GDM1 (cell line): Measurements from ENCODE around the gene MKNK1.

ENCODE experiments used
- DNase-seq: peaks from one replicate; lab custom pipeline; 2025; lab: John Stamatoyannopoulos, UW

Gene MKNK1

DNA sequence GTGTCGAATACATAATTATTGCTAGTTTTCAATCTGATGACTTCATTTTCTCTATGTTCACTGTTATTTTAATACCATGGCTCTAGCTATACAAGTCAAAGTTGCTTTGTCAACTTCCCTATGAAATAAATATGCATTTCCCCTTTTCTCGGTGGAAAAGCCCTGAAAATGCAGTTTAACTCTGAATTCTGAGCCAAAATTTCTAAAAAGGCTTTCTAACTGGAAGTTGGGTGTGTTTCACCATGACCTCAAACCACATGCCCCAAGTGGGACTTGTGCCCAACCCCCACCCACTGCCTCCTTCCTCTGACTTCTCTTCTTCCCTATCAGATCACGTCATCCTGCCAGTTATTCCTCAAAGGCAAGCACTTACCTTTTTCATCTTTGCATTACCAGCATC lies 8.9 kb downstream of the MKNK1 start:
- peak; percentile 64 for DNase-seq

DNA sequence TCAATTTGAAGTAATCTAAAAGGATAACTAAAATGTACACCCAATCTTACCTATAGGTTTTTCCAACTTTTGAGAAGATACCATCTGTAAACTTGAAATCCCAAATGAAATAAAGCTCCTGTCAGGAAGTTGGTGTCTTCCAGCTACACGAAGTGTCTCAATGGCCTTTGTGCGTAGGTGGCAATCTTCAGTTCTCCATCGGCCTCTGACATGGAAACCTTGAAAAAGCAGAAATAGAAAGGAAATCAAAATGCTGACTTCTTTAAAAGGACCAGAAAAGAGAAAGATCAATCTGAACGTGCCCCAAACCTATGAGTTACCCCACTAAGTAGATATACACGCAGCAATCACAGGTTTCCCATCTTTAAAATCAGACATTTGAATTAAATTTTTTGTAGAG lies 10.0 kb downstream of the MKNK1 start:
- DNase-seq, result no peak

DNA sequence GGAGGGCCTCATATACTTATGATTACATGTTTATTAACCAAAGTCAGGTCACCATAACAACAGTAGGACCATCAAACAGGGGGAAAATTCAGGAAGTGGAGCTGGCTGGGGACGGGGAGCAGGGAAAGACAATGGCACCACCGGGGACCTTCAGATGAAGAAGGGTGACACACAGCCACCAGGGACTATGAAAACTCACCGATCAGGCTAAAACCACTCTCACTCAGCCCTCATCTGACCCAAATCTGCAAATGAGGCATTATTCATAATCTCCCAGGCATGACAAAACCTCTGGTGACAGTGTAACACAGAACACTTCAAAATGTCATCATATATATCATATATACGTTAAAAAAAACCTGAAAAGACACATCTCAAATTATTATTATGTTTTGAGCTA lies 11.2 kb downstream of the MKNK1 start:
- DNase-seq, result no peak

DNA sequence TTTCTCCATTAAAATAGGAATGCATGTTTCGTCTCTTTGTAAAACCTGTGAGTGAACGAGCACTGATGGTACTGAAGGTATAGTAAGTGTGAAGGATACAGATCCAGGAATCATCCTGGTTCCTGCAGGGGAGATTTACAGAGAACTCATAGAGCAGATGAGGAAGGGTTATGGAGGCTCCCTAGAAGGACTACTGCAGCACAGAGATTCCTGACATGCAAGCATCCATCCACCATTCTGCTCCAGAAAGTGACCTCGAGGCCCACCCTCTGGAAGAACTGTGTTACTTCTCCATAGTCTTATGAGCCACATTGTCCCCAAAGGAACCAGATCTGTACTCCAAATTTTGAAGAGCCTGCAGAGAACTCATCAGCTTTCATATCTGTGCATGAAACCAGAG lies 14.5 kb downstream of the MKNK1 start:
- no peak for DNase-seq

DNA sequence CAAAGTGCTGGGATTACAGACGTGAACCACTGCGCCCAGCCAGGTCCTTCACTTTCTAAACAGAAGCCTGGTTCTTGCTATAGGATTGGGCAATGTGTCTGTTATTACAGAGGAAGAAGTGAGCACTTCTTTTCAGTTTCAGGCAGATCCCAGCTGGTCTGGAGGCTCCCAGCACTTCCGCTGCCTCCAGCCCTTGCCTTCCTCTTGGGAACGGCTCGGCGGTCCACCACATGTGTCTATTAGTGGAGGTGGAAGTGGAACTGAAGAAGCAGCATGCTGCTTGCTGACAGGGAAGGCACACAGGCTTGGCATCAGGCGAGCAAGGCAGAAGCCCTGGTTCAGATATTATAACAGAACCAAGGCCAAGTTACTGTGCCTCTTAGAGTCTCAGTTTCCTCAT lies 17.0 kb downstream of the MKNK1 start:
- no peak for DNase-seq

DNA sequence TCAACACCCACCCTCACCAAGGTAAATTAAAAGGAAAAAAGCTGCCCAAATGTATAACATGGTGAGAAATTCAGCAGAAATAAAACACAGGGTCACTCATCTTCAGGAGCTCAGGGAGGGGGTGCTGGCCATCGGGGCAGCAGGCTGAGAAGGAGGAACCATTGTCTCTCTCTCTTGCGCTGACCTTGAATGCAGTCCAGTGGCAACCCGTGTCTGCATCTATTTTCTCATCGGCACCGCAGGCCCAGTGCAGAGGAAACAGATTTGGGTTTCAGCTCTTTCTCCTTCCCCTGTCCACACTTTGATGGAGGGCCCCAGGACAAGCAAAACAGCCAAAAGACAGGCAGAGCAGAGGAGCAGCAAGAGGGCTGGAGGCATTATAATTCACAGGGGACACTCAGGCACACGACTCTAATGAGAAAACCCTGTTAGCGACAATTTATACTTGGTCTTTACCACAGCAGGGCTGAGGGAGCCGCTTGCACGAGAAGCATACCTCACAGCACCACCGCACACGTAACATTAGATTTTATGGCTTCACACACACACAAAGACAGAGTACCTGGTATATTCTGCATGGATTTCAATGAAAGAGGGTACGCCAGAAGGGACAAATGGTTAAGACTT lies 18.6 kb downstream of the MKNK1 start:
- DNase-seq, result no peak

DNA sequence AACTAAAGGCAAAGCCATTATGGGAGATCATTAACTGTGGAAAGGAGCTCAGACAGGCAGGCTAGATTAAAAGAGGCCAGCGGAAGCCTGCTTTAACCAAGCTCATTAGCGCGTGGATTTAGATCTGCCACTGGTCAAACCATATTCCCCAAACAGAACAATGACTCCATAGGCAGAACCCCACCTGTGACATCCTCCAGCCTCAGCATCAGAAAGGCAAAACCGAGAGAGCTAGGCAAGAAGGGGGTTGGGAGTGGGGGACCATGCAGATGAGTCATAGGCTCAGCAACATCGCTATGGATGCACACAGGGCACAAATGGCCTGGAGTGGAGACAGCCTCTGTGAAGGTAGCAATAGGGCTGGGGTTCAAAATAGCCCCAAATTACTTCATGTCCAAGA lies 20.6 kb downstream of the MKNK1 start:
- no peak for DNase-seq

DNA sequence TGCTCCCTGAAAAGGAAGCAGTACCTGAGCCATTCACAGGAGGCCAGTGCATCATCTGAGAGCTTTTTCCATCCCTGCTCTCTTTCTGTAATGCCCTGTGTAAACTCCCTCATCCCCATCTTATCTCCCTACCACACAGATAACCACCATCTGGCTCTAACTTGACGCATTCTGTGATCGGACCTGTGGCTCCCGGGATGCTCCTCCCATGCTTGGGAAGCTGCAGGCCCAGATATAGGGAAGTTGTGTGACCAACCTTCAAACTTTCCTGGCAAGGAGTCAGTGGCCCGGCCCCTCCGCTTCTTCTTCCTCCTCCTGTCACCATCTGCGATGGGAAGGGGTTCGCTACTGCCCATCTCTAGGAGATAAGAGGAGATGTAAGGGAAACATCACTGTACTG lies 21.1 kb downstream of the MKNK1 start:
- no peak for DNase-seq

DNA sequence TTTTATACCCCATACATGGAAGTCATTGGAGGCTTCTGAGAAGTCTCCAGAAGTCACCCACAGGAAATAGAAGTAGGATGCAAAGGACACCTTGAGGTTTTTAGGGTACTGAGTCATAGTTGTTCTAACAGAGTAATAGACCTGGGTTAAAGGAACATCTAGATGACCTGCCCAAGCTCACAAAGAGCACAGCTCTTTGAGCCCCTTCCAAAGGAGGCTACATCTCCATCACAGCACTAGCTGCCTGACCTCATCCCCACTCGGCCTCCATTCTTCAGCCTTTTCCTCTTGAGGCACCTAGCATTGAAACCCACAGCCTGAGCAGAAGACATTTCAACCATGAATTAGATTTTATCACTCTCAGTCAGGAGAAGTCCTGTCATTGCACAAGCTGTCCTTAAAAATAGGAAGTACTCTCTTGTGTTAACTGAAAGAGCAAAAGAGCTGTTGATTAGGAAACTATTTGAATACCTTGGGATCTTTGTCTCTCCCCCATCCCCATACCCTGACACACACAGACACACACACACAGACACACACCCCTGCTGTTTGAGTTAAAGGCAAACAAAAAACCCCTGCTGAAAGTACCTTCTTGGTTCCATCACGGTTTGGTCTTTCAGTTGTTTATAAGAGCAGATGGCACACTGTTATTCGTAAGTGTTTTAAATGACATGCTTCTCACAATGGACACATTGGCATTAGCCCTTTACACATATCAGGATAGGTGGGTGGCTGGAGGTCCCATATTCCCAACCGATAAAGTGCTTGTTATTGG lies 22.2 kb downstream of the MKNK1 start:
- peak; percentile 60 for DNase-seq

DNA sequence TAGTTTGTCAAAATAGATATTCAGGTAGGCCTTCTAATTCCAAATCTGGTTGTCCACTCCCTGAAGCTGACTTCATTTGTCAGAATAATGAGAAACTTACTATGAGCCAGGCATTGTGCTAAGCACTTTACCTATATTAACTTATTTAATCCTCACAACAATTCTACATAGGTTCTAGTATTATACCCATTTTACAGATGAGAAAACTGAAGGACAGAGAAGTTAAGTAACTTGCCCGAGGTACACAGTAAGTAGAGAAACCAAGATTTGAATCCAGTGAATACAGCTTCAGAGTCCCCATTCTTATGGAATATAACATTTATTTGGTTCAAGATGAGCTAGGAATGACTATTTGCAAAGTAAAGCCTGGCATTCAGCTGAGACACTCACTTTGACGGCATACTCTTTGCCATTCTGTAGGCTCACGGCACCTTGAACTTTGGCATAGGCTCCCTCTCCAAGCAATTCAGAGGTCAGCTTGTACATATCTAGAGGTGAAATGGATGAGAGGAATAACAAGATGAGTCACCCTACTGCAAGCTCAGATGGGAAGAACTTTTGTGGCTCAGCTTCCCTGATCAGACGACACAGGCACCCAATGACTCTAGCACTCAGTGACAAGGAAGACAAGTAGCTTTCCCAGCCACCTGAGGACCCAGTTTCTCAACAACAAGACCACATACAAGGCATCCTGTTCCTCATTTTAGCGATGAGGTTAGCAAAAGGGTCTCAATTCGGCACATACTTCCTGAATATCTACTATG lies 23.7 kb downstream of the MKNK1 start:
- DNase-seq, result peak; percentile 70

DNA sequence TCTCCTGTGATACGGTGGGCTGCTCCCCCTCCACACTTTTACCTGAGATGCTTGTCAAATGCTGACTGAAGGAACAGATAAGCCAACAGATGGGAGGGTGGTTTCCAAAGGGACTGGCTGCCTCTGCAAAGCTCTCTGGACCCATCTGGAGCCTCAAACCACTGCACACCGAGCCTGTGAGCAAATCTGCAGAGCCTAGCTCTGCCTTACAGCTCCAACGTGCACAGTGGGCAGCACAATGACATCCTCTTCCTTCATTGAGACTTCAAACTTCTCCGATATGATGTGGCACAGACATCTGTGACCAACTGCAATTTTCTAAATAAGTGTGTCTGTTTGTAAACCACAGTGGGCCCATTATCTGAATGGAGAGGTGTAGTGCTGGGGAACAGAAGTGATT lies 26.4 kb downstream of the MKNK1 start:
- no peak for DNase-seq

DNA sequence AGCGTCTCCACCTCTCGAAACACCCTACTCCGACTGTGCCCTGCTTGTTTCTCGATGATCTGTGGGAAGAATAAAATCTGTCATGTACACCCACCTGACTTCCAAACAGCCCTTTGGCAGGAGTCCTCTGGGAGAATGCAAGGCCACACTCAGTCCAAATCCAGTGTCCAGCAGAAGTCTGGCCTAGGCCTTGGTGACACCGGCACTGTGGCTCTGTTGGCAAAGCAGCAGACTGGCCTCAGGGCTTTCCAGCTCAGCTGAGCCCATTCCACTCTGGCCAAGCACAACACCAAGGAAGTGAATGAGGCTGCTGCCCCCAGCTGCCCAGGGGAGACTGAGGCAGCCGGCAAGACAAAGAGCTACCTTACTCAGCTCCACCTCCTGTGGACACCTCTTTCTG lies 27.5 kb downstream of the MKNK1 start:
- no peak for DNase-seq

DNA sequence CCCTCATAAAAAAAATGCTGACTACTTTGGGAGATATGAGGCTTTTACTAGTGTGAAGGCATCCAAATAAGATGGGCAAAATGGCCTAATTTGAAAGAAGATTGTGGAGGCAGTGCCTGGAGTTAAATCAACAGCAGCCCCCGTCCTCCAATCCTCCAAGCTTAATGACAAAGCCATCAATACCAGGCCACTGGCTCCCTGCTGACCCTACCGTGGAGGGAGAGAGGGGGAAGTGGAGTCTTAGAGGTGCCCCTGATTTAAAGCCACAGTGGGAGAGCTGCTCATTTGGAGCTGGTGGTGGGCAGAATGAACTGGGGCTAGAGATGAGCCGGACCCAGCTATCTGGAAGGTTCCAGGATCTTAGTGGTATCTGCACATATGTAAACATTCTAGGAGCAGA lies 28.3 kb downstream of the MKNK1 start:
- no peak for DNase-seq

DNA sequence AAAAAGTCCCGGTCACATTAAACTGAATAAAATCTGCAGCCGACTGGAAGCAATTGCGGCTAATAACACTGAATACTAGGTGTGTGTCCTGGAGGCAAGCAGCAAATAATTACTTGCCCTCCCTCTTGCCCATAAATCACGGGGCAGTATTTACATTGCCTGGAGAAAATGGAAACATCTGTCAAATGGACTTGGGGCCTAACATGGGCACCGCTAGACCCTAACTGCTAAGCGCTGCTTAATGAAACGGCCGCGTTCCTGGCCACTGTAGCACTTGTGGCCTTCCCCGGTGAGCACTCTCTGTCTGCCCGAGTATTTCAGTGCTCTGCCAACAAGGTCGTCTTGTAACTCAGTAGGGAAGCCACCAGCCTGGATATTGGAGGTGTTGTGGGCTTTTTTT lies 28.8 kb downstream of the MKNK1 start:
- no peak for DNase-seq

DNA sequence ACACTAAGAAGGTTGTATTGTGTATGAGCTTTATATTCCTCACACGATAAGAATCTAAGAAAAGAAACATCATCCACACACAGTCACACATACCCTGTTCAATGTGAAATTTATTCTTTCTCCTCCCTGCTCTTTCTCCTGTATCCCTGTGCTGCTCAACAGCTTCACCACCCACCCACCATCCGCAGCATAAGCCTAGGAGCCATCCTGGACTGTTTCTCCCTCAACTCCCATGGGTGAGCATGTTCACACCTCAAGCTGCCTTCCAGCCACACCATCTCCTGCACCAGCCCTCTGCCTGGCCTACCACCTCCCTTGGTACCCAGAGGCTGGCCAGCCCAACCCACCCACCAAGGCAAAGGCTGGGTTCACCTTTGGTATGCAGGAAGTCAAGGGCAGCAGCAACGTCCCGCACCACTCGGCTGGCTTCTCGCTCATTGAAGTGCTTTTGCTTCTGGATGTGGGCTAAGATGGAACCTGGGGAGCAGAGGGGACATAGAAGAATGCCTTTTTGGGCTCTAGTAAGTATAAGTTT lies 32.3 kb downstream of the MKNK1 start:
- DNase-seq, result no peak

DNA sequence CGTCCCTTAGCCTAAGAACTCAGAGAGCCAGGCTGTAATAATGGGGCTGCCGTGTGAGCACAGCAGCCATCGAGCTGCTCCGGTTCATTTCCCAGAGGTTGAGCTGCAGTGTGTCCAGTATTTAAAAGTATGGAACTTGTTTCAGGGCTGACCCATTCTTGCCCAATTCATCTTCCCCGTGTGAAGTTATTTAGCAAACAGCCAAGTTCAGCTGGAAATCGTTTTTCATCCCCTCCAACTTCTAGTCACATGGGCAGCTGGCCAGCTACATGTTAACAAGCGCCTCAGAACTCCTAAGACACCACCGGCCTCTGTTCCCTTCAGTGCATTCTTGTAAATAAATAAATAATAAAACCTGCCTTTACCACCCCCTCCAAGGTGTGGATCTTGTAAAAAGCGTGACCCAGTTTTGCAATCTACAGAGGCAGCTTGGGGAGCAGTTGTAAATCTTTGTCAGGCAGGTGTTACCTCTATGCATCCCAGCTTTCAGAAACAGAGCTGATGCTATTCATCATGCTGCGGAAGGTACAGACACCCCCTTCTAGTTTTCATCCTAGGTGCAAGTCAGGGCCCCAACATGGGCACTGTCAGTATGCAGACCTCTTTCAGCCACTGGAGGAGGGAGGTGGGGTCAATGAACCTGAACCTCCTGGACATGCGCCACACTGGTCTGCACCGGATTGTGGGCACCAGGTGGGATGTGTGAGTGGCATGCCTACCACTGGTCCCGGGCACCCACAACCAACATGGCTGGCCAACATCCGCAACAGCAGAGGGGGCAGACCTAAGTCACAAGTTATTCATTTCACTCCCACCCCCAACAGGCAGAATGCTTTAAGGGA lies 34.0 kb downstream of the MKNK1 start:
- no peak for DNase-seq

DNA sequence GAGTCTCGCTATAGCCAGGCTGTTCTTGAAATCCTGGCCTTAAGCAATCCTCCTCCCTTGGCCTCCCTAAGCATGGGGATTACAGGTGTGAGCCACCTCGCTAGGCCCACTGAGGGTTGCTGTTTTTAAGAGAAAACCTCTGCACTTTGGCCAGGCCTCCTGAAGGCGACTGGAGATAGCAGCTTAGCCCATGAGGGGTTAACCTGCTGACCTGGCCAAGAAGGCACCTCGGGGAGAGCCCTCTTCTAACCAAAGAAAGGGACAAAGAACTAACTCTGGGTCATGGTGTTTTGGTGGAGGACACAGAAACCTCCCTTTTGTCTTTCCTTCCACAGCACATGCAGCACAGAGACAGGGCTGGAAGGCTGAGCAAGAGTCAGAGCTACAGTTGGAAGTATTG lies 35.0 kb downstream of the MKNK1 start:
- DNase-seq, result no peak

DNA sequence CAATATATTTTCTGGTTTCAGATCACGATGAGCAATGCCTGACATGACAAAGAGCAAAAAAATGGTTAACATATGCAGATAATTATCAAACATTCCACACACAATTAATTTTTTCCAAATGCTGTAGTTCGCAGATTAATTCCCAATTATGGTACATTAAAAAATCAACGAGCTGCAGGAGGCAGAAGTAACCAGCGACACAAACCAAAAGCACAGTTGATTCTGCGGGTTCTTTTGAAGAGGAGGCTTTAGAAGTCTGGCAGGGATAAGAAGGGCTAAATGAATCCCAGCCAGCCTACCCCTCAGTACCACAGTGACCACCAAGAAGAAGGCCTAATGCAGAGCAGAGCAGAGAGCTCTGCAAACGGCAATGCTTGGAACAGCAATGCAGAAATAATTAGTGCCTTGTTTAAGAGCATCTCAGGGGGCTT lies 35.6 kb downstream of the MKNK1 start:
- no peak for DNase-seq

DNA sequence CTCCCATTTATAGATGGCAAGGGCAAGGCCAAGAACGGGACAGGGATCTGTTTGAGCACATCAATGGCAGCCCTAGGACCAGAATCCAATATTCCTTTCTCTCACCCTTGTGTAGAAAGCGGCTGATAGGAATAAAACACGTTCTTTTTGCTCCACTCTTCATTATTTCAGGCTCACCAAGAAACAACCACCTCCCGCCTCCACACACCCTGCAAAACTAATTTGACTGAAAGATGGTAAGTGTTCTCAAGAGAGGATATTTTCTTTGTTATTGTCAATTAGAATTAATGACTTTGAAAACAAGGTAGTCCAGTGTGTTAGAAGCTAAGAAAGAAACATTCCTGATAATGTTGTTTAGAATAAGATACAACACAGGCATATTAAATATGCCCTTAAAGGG lies 40.7 kb downstream of the MKNK1 start:
- no peak for DNase-seq

DNA sequence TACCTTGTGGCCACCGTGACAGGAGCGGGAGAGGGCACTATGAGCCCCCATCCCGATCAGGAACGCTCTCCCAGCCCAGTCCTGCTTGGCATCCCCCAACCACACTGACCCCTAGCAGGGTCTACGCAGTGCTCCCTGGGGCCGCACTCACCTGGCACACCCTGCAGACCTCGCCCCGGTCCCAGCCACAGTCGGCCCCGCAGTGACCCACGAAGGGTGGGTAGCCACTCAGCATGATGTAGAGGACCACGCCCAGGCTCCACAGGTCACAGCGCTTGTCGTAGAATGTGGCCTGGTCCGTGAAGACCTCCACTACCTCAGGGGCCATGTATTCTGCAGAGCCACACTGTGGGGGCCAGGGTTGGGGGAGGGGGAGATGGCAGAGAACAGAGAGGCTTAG lies 41.6 kb downstream of the MKNK1 start:
- DNase-seq, result no peak

DNA sequence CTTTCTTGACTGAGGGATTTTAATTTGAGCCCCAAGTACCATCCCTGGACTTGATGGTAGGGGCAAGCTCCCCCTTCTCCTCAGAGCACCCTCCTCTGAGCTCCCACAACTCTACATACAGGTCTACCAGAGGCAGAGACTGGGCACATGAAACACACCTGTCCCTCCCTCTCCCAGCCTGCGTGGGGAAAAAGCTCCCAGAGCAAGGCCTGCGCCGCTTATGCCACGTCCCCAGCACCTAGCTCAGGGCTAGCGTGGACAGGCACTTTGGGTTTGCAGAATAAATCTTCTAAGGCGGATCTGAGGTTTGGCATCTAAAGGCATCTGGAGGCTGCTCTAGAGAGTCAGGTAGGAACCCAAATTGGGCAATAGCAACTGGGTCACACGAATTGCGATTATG lies 45.1 kb downstream of the MKNK1 start:
- DNase-seq, result no peak
